ENCODE data around the gene GALK2.
"Not testable (repeated sequence)": the region's sequence is repeated elsewhere in the genome, so short reads cannot be mapped to it uniquely, and the experiment has no call there.

GALK2 gene

DNA sequence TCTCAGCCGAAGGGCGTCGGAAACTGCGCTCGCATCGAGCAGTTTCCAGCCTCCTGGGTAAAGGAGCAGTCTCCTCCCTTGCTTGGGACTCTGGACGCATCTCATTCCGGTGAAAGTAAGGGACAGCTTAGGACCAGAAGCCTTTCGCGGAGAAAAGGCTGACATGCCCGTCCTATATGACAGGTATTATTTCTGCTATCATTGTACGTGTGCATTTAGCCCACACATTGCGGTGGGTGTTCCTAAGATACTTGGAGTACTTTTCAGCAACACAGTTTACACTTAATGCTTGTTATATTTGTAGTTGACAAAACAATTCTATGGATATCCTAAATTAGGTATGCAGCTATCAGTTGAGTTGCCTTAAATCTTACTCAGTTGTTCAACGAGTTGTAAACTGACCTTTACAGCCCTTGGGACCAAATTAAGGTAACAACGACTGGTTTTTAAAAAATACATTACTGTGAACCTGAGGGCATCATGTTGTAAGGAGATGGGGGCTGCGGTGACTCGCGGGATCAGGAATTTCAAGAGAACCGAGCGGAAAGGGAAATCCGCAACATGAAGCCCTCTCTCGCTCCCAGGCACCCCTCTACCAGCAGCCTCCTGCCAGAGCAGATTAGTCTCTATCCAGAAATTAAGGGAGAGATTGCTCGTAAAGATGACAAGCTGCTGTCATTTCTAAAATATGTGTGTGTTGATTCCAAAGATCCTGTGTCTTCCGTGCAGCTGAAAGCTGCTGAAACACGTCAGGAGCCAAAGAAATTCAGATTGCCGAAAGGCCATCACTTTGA, 14.0 kb upstream of the GALK2 start:
- TF ChIP-seq, protein P1, sequence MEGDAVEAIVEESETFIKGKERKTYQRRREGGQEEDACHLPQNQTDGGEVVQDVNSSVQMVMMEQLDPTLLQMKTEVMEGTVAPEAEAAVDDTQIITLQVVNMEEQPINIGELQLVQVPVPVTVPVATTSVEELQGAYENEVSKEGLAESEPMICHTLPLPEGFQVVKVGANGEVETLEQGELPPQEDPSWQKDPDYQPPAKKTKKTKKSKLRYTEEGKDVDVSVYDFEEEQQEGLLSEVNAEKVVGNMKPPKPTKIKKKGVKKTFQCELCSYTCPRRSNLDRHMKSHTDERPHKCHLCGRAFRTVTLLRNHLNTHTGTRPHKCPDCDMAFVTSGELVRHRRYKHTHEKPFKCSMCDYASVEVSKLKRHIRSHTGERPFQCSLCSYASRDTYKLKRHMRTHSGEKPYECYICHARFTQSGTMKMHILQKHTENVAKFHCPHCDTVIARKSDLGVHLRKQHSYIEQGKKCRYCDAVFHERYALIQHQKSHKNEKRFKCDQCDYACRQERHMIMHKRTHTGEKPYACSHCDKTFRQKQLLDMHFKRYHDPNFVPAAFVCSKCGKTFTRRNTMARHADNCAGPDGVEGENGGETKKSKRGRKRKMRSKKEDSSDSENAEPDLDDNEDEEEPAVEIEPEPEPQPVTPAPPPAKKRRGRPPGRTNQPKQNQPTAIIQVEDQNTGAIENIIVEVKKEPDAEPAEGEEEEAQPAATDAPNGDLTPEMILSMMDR (IDR thresholded peaks at IDR 0.05; ENCODE audit: low read depth, low read length, missing control alignments) = no peak
- H3K4me3 ChIP-seq (ENCODE audit: low read depth, low read length) = peak overlapping the region; percentile 84
- DNase-seq (ENCODE audit: low read depth) = no peak

DNA sequence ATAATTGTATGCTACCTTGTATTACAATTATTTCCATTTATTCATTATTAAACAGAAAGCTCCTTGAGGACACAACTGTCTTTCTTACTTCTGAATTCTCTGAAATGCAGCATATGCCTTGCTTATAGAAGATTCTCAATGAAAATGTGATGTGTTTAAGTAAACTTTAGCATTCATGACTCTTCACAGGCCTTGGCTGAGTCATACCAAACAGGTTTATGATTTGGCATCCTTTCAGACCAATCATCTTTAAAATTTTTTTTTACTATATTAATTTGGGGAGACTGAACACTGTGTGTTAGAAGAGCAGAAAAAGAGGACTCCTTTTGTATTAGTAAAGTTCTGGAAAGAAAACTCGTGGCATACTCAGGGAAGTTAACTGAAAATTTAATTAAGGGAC, 6.4 kb upstream of the GALK2 start:
- no peak for DNase-seq (ENCODE audit: low read depth)
- TF ChIP-seq, protein P1 (IDR thresholded peaks at IDR 0.05; ENCODE audit: low read depth, low read length, missing control alignments) = no peak
- H3K4me3 ChIP-seq (ENCODE audit: low read depth, low read length) = no peak overlapping the region

DNA sequence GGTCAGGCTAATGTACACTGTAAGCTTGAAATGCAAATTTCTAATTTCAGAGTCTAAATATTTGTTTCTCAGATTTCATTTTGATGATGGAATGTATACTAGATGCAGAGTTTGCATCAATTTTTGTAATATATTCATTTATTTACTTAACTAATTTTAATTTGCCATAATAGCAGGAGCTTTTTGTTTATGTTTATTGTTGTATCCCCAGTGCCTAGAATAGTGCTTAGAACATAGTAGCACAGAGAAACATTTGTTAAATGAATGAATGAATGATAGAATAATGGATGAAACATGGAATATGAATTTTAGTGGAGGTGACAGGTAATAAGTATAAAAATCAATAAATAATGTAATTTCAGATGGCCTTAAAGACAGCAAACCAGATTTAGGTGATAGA, 5.2 kb upstream of the GALK2 start:
- no peak overlapping the region for H3K4me3 ChIP-seq (ENCODE audit: low read depth, low read length)
- no peak for DNase-seq (ENCODE audit: low read depth)
- TF ChIP-seq, protein P1 (IDR thresholded peaks at IDR 0.05; ENCODE audit: low read depth, low read length, missing control alignments) = no peak

DNA sequence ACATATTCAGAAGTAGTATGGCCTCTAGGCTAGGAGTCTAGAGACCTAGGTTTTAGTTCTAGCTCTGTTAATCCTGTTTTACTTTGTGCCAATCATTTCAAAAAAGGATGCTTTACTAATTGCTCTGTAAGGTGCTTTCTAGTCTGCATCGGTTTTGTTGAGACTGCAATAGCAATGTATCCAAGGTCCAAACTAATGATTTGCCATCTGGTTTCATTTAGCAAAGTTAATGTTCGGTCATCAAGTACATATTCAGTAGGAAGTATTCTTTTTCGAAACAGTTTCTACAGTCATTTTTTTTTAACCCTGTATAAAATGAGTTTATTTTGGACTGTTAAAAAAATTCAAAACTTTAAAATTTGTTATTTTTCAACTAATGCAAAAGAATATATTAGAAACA, 2.0 kb upstream of the GALK2 start:
- no peak overlapping the region for H3K4me3 ChIP-seq (ENCODE audit: low read depth, low read length)
- DNase-seq (ENCODE audit: low read depth) = no peak
- TF ChIP-seq, protein P1 (IDR thresholded peaks at IDR 0.05; ENCODE audit: low read depth, low read length, missing control alignments) = no peak

DNA sequence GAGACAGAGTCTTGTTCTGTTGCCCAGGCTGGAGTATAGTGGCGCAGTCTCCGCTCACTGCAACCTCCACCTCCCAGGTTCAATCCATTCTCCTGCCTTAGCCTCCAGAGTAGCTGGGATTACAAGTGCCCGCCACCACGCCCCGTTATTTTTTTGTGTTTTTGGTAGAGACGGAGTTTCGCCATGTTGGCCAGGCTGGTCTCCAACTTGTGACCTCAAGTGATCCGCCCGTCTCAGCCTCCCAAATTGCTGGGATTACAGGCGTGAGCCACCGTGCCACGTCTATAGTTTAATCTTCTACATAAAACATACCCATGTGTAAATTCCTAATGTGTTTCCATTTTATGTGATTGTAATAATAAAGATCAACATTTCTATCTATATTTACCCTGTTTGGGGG, 1.7 kb downstream of the GALK2 start:
- H3K4me3 ChIP-seq (ENCODE audit: low read depth, low read length) = no peak overlapping the region
- no peak for DNase-seq (ENCODE audit: low read depth)
- TF ChIP-seq, protein P1 (IDR thresholded peaks at IDR 0.05; ENCODE audit: low read depth, low read length, missing control alignments) = no peak

DNA sequence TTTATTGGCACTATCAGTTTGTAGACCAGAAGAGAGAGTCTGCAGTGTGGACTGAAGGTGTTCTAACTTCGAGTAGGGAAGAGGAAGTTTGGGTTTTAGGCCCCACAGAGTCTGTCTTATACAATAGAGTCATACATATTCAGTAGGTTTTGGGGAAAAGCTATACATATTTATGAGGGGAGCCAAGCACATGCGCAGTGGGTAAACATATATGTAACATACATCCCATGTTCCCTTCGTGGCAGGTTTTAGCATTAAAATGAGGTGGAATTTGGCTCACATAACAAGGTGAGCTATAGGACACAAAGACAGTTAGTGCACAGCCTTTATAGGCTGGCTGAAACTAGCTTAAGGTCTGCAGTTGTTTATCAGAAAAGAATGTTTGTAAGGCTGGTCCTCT, 4.9 kb downstream of the GALK2 start:
- DNase-seq (ENCODE audit: low read depth) = no peak
- TF ChIP-seq, protein P1 (IDR thresholded peaks at IDR 0.05; ENCODE audit: low read depth, low read length, missing control alignments) = no peak
- no peak overlapping the region for H3K4me3 ChIP-seq (ENCODE audit: low read depth, low read length)

DNA sequence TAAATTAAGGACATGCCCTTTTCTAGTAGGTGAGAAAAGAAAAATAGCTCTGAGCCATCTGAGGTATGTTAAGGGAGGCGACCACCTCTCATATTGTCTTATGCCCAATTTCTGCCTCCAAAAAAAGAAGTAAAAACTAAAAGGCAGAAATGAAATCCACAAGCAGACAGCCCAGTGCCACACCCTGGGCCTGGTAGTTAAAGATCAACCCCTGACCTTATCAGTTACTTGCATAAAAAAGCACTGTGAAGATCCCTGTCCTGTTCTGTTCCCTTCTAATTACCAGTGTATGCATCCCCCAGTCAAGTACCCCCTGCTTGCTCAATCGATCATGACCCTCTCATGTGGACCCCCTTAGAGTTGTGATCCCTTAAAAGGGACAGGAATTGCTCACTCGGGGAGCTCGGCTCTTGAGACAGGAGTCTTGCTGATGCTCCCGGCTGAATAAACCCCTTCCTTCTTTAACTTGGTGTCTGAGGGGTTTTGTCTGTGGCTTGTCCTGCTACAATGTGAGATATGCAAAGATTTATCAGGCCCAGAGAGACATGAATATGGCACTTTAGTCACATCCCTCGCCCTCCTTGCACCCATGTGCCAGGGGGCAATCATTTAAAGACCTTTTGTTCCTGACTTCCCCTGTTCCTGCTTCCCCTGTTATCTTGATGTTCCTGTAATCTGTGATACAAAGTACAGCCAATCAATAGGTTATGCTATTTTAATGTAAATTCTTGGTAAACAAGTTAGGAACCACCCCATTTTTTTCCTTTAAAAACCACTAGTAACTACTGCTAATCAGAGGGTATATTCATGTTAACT, 5.7 kb downstream of the GALK2 start:
- not testable (repeated sequence) for DNase-seq (ENCODE audit: low read depth)

More for the DNA sequence above, 5.7 kb downstream of the GALK2 start:
- not testable (repeated sequence) for H3K4me3 ChIP-seq (ENCODE audit: low read depth, low read length)

Measured in GM12864 (cell line).